Caco-2 (cell line): ENCODE results near the gene IL22RA1. TPM values are rescaled to one million over a fixed set of nuclear protein-coding genes. Genes with fewer than 3 reads are reported as not detected.

Source experiments
- BruUV-seq: library from RNA; stranded (reverse); fragments of 400-500 nt; replicated peaks from 2 replicates; lab custom pipeline; 2021; lab: Mats Ljungman, UMichigan
- CTCF ChIA-PET: fragments of 300-600 bp; sonication (Branson Sonifier 250); formaldehyde crosslinking; loops from one replicate; lab custom pipeline; 2022; ENCODE audit warnings: antibody characterized with exemption; lab: Charles Lee
- POLR2A ChIA-PET: fragments of 300-600 bp; sonication (Branson Sonifier 250); formaldehyde crosslinking; loops from one replicate; lab custom pipeline; 2022; ENCODE audit warnings: antibody characterized with exemption; lab: Charles Lee
- DNase-seq, 2 experiments: peaks; one replicate each; pipeline versions ENCODE4 v3.0.0 to v3.0.0-alpha.2; 2020 to 2022
- H3K27me3 ChIP-seq: replicated peaks from 2 replicates; pipeline ENCODE4 v1.6.0; 2011; ENCODE audit warnings: low read length; ENCODE audit not compliant: control insufficient read depth, insufficient read depth
- H3K36me3 ChIP-seq: 2 replicates; pipeline ENCODE4 v1.5.1; 2011; ENCODE audit warnings: low read length; ENCODE audit not compliant: control insufficient read depth, insufficient read depth
- H3K4me1 ChIP-seq: fragments of 250-450 bp; sonication (Bioruptor Pico); 2 replicates; pipeline ENCODE4 v1.5.1; 2020; ENCODE audit warnings: mild to moderate bottlenecking
- H3K4me3 ChIP-seq: 2 replicates; pipeline ENCODE4 v1.5.1; 2011; ENCODE audit warnings: low read depth, mild to moderate bottlenecking, control low read depth, low read length
- H3K9me3 ChIP-seq: fragments of 250-450 bp; sonication (Bioruptor Pico); 2 replicates; pipeline ENCODE4 v1.5.1; 2020; ENCODE audit warnings: mild to moderate bottlenecking, moderate library complexity
- H3K27ac Mint-ChIP-seq: one replicate; pipeline ENCODE4 v1.8.0; 2022; ENCODE audit warnings: mixed read lengths; ENCODE audit not compliant: unreplicated experiment
- H3K27me3 Mint-ChIP-seq: one replicate; pipeline ENCODE4 v1.8.0; 2022; ENCODE audit warnings: mixed read lengths; ENCODE audit not compliant: insufficient read depth, unreplicated experiment
- H3K36me3 Mint-ChIP-seq: one replicate; pipeline ENCODE4 v1.8.0; 2022; ENCODE audit warnings: mild to moderate bottlenecking, mixed read lengths; ENCODE audit not compliant: insufficient read depth, unreplicated experiment
- H3K4me1 Mint-ChIP-seq: one replicate; pipeline ENCODE4 v1.8.0; 2022; ENCODE audit warnings: low read depth, mixed read lengths; ENCODE audit not compliant: unreplicated experiment
- H3K4me3 Mint-ChIP-seq: one replicate; pipeline ENCODE4 v1.8.0; 2022; ENCODE audit warnings: mild to moderate bottlenecking, moderate library complexity, mixed read lengths; ENCODE audit not compliant: unreplicated experiment
- H3K9me3 Mint-ChIP-seq: one replicate; pipeline ENCODE4 v1.8.0; 2022; ENCODE audit warnings: mixed read lengths; ENCODE audit not compliant: unreplicated experiment
- CTCF ChIP-seq, 2 experiments: fragments of 200-600 bp in 1 of 2; IDR thresholded peaks; 1 replicate in 1 of 2; 2 replicates in 1 of 2; pipeline versions ENCODE4 v1.5.1 to v1.8.0; 2011 to 2022; ENCODE audit warnings: antibody characterized with exemption in 1 of 2, control low read depth in 1 of 2, inconsistent platforms in 1 of 2, low read depth in 1 of 2, low read length in 1 of 2, mild to moderate bottlenecking in 1 of 2, moderate library complexity in 1 of 2; ENCODE audit not compliant: insufficient read depth in 1 of 2, severe bottlenecking in 1 of 2, unreplicated experiment in 1 of 2
- intact Hi-C: fragments of 100-400 bp; cut with micrococcal nuclease; formaldehyde crosslinking; loops from one replicate; pipeline ENCODE4 v1.10.0; 2022; ENCODE audit not compliant: unreplicated experiment
- total RNA-seq: library from RNA; stranded (reverse); gene quantifications from 2 replicates; pipeline ENCODE4 v1.2.3, GENCODE V29; 2022

IL22RA1 gene
- total RNA-seq, 1 experiment from 2014 or later = 2.5 TPM

GRCh38 chr1:24091971-24092482 lies 50.9 kb downstream of the IL22RA1 start:
- Mint-ChIP-seq H3K27me3 (no peaks in the 10 kb centered on the region), H3K4me3 (no peak overlapping the region), H3K9me3 (no peaks in the 10 kb centered on the region), H3K27ac (no peak overlapping the region), H3K36me3 (no peaks in the 10 kb centered on the region), H3K4me1 (no peaks in the 10 kb centered on the region)
- TF ChIP-seq CTCF (IDR thresholded peaks at IDR 0.05; ENCODE audit: insufficient read depth in 1 of 2, low read depth in 1 of 2, low read length in 1 of 2, severe bottlenecking in 1 of 2, unreplicated experiment in 1 of 2) = no peak
- Histone ChIP-seq H3K36me3 (no peaks in the 10 kb centered on the region), H3K4me3 (no peak overlapping the region), H3K9me3 (no peaks in the 10 kb centered on the region), H3K27me3 (no peaks in the 10 kb centered on the region), H3K4me1 (no peaks in the 10 kb centered on the region)
- intact Hi-C loops = no loop called here
- ChIA-PET CTCF (no interaction called here), POLR2A (no interaction called here)
- DNase-seq = no peak
- no TSS peak for BruUV-seq

GRCh38 chr1:24090736-24091135 lies 52.2 kb downstream of the IL22RA1 start:
- Histone ChIP-seq H3K4me1 (no peaks in the 10 kb centered on the region), H3K9me3 (no peaks in the 10 kb centered on the region), H3K4me3 (no peak overlapping the region), H3K27me3 (no peaks in the 10 kb centered on the region), H3K36me3 (no peaks in the 10 kb centered on the region)
- H3K27me3 Mint-ChIP-seq = no peaks in the 10 kb centered on the region
- DNase-seq = no peak
- no peak overlapping the region for H3K4me3 Mint-ChIP-seq
- intact Hi-C loops = no loop called here
- ChIA-PET POLR2A (no interaction called here), CTCF (interaction anchor here (0.6 to 0.9 kb wide), 3 partner anchors 20 to 283 kb away, joined by 3 to 7 read pairs (median 3); no protein-coding TSS in a partner anchor)
- no TSS peak for BruUV-seq
- H3K27ac Mint-ChIP-seq = no peak overlapping the region
- H3K4me1 Mint-ChIP-seq = no peaks in the 10 kb centered on the region
- H3K36me3 Mint-ChIP-seq = no peaks in the 10 kb centered on the region
- no peak for TF ChIP-seq CTCF (IDR thresholded peaks at IDR 0.05; ENCODE audit: insufficient read depth in 1 of 2, low read depth in 1 of 2, low read length in 1 of 2, severe bottlenecking in 1 of 2, unreplicated experiment in 1 of 2)
- H3K9me3 Mint-ChIP-seq = no peaks in the 10 kb centered on the region

GRCh38 chr1:24089743-24090555 lies 53.0 kb downstream of the IL22RA1 start:
- no peaks in the 10 kb centered on the region for H3K27me3 ChIP-seq
- ChIA-PET CTCF (interaction anchor here (0.7 kb wide), 1 partner anchor 19 kb away, joined by 3 read pairs; no protein-coding TSS in a partner anchor), POLR2A (interaction anchor here (0.5 kb wide), 1 partner anchor 60 kb away, joined by 7 read pairs; no protein-coding TSS in a partner anchor)
- no peak for TF ChIP-seq CTCF (IDR thresholded peaks at IDR 0.05; ENCODE audit: insufficient read depth in 1 of 2, low read depth in 1 of 2, low read length in 1 of 2, severe bottlenecking in 1 of 2, unreplicated experiment in 1 of 2)
- no peak for DNase-seq
- no peak overlapping the region for H3K27ac Mint-ChIP-seq
- no peaks in the 10 kb centered on the region for H3K4me1 Mint-ChIP-seq
- no peaks in the 10 kb centered on the region for H3K9me3 Mint-ChIP-seq
- H3K36me3 Mint-ChIP-seq = no peaks in the 10 kb centered on the region
- no peaks in the 10 kb centered on the region for H3K27me3 Mint-ChIP-seq
- H3K36me3 ChIP-seq = no peaks in the 10 kb centered on the region
- H3K4me1 ChIP-seq = no peaks in the 10 kb centered on the region
- no TSS peak for BruUV-seq
- intact Hi-C loops = no loop called here
- H3K4me3 Mint-ChIP-seq = no peak overlapping the region
- H3K9me3 ChIP-seq = no peaks in the 10 kb centered on the region
- no peak overlapping the region for H3K4me3 ChIP-seq
